HL-60 (cell line): ENCODE results near the gene FASTK.

ENCODE experiments used
- DNase-seq, 2 experiments: peaks; one replicate each; pipeline ENCODE4 v3.0.0-alpha.2; 2010 to 2020; ENCODE audit warnings: low read depth in 1 of 2, low spot score in 1 of 2
- H3K27ac ChIP-seq: fragments of 250-450 bp; sonication (Bioruptor Pico); replicated peaks from 2 replicates; pipeline ENCODE4 v1.5.1; 2020; ENCODE audit warnings: mild to moderate bottlenecking, moderate library complexity
- H3K27me3 ChIP-seq: fragments of 250-450 bp; sonication (Bioruptor Pico); 2 replicates; pipeline ENCODE4 v1.5.1; 2021; ENCODE audit warnings: mild to moderate bottlenecking, moderate library complexity; ENCODE audit not compliant: insufficient read depth, poor library complexity, severe bottlenecking
- H3K4me3 ChIP-seq: replicated peaks from 2 replicates; pipeline ENCODE4 v1.5.1; 2011; ENCODE audit warnings: mild to moderate bottlenecking, control low read depth, low read length; ENCODE audit not compliant: insufficient read depth
- GABPA ChIP-seq: IDR thresholded peaks from 2 replicates; pipeline ENCODE4 v1.6.1; 2012; ENCODE audit warnings: low read depth
- POLR2AphosphoS5 ChIP-seq: IDR thresholded peaks from 2 replicates; pipeline ENCODE4 v1.6.1; 2012; ENCODE audit warnings: low read depth
- SPI1 ChIP-seq: IDR thresholded peaks from 2 replicates; pipeline ENCODE4 v1.6.1; 2012; ENCODE audit warnings: low read depth, mild to moderate bottlenecking, borderline replicate concordance
- TF ChIP-seq, protein P1 (sequence below): IDR thresholded peaks from 2 replicates; pipeline ENCODE4 v1.6.1; 2012; ENCODE audit warnings: low read depth; ENCODE audit not compliant: insufficient replicate concordance
- TF ChIP-seq, protein P2 (sequence below): IDR thresholded peaks from one replicate; pipeline ENCODE4 v1.5.1; 2011; ENCODE audit warnings: low read length, control low read depth, inconsistent platforms; ENCODE audit not compliant: insufficient read depth

FASTK gene

GRCh38 chr7:151057989-151058780 is 22.4 kb downstream of the FASTK start:
- Histone ChIP-seq H3K27ac (peak overlapping the region; percentile 71), H3K27me3 (no peaks in the 10 kb centered on the region), H3K4me3 (peak overlapping the region; percentile 84)
- DNase-seq = peak; percentile 100
- TF ChIP-seq SPI1 (no peak), GABPA (peak; percentile 81), POLR2AphosphoS5 (no peak)
- TF ChIP-seq, protein P1, sequence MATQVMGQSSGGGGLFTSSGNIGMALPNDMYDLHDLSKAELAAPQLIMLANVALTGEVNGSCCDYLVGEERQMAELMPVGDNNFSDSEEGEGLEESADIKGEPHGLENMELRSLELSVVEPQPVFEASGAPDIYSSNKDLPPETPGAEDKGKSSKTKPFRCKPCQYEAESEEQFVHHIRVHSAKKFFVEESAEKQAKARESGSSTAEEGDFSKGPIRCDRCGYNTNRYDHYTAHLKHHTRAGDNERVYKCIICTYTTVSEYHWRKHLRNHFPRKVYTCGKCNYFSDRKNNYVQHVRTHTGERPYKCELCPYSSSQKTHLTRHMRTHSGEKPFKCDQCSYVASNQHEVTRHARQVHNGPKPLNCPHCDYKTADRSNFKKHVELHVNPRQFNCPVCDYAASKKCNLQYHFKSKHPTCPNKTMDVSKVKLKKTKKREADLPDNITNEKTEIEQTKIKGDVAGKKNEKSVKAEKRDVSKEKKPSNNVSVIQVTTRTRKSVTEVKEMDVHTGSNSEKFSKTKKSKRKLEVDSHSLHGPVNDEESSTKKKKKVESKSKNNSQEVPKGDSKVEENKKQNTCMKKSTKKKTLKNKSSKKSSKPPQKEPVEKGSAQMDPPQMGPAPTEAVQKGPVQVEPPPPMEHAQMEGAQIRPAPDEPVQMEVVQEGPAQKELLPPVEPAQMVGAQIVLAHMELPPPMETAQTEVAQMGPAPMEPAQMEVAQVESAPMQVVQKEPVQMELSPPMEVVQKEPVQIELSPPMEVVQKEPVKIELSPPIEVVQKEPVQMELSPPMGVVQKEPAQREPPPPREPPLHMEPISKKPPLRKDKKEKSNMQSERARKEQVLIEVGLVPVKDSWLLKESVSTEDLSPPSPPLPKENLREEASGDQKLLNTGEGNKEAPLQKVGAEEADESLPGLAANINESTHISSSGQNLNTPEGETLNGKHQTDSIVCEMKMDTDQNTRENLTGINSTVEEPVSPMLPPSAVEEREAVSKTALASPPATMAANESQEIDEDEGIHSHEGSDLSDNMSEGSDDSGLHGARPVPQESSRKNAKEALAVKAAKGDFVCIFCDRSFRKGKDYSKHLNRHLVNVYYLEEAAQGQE = no peak

- H3K27ac ChIP-seq = peak within 1 kb of the TSS; percentile 71
- H3K4me3 ChIP-seq = peak within 1 kb of the TSS; percentile 84
- DNase-seq = no peak
- H3K27me3 ChIP-seq = no peaks in the 10 kb centered on the region
- TF ChIP-seq, protein P2, sequence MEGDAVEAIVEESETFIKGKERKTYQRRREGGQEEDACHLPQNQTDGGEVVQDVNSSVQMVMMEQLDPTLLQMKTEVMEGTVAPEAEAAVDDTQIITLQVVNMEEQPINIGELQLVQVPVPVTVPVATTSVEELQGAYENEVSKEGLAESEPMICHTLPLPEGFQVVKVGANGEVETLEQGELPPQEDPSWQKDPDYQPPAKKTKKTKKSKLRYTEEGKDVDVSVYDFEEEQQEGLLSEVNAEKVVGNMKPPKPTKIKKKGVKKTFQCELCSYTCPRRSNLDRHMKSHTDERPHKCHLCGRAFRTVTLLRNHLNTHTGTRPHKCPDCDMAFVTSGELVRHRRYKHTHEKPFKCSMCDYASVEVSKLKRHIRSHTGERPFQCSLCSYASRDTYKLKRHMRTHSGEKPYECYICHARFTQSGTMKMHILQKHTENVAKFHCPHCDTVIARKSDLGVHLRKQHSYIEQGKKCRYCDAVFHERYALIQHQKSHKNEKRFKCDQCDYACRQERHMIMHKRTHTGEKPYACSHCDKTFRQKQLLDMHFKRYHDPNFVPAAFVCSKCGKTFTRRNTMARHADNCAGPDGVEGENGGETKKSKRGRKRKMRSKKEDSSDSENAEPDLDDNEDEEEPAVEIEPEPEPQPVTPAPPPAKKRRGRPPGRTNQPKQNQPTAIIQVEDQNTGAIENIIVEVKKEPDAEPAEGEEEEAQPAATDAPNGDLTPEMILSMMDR = no peak
- TF ChIP-seq SPI1 = peak; percentile 45; the same call in 1 of the 2 replicates
Observed at GRCh38 chr7:151057506-151057988, 23.1 kb downstream of the FASTK start, which contains the start of gene CDK5. TSS of gene CDK5 (minus strand) at chr7:151057897. CDS start at chr7:151057848, 49 bp downstream.

- peak overlapping the region; percentile 84 for H3K4me3 ChIP-seq
- no peak for DNase-seq
- H3K27me3 ChIP-seq = no peaks in the 10 kb centered on the region
- peak overlapping the region; percentile 71 for H3K27ac ChIP-seq
- TF ChIP-seq POLR2AphosphoS5 (no peak), GABPA (no peak)
Observed at GRCh38 chr7:151056666-151057505, 23.7 kb downstream of the FASTK start.

- Histone ChIP-seq H3K27me3 (no peaks in the 10 kb centered on the region), H3K4me3 (no peak overlapping the region), H3K27ac (no peak overlapping the region)
- DNase-seq = no peak
- TF ChIP-seq POLR2AphosphoS5 (no peak), SPI1 (no peak), GABPA (no peak)
- TF ChIP-seq, protein P2 = no peak
- TF ChIP-seq, protein P1 = no peak
Observed at GRCh38 chr7:151056283-151056665, 24.3 kb downstream of the FASTK start.
